GM21529 (cell line): ENCODE measurements around the gene RASSF1.

ENCODE experiments used
- ATAC-seq: cut with Tn5 transposase; IDR thresholded peaks from one replicate; pipeline ENCODE4 v1.9.1; 2021; ENCODE audit not compliant: unreplicated experiment

RASSF1 gene

DNA sequence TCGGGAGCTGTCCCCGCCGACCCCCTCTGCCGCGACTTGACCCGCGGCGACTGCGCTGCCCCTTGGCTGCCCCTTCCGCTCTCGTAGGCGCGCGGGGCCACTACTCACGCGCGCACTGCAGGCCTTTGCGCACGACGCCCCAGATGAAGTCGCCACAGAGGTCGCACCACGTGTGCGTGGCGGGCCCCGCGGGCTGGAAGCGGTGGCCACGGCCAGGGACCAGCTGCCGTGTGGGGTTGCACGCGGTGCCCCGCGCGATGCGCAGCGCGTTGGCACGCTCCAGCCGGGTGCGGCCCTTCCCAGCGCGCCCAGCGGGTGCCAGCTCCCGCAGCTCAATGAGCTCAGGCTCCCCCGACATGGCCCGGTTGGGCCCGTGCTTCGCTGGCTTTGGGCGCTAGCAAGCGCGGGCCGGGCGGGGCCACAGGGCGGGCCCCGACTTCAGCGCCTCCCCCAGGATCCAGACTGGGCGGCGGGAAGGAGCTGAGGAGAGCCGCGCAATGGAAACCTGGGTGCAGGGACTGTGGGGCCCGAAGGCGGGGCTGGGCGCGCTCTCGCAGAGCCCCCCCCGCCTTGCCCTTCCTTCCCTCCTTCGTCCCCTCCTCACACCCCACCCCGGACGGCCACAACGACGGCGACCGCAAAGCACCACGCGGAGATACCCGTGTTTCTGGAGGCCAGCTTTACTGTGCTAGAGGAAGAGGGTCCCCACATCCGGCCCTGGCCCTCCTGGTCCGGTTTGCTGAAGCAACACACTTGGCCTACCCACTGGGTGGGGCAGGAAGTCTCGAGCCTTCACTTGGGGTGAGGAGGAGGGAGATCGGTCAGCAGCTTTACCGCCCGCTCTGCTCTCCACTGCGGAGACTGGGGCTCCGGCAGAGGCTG, at the start of gene RASSF1:
Gene RASSF1, minus strand, starts transcription at position 389 of the 882 bp plus-strand sequence. Its CDS starts 31 bp downstream, at position 358.
- peak; percentile 24 for ATAC-seq

GRCh38 chr3:50389414-50389767, 48.8 kb upstream of the RASSF1 start:
- ATAC-seq = no peak

GRCh38 chr3:50388720-50389413, 48.2 kb upstream of the RASSF1 start:
- no peak for ATAC-seq

DNA sequence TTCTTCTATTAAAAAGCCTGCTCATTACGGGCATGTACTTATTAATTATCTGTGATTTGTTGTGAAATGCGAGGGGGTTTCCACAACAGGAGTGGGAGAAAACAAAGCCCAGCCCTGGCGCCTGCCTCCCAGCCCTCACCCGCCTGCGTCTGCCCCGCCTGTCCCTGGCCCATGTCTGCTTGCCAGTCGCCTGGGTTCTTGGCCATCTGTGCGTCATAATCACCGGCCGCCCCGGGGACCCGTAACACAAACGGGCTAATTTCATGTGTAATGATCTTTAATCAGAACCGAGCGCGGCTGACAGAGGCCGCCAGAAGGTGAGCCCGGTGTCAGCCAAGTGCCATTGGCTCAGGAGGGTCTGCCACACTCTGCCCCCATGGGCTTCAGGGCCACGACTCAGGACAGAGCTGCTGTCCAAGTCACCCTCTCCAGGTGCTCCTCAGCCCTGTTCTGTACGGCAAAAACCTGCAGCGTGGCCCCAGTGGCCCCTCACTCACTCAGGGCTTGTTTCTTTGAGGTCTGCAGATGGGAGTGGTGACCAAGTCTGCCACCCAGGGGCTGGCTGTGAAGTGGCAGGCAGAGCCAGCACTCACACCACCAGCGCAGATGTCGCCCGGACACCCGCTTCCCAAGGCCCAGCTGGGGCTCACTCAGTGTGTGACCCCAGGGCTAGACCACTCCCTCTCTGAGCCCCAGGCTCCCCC, 47.5 kb upstream of the RASSF1 start:
- ATAC-seq = no peak

DNA sequence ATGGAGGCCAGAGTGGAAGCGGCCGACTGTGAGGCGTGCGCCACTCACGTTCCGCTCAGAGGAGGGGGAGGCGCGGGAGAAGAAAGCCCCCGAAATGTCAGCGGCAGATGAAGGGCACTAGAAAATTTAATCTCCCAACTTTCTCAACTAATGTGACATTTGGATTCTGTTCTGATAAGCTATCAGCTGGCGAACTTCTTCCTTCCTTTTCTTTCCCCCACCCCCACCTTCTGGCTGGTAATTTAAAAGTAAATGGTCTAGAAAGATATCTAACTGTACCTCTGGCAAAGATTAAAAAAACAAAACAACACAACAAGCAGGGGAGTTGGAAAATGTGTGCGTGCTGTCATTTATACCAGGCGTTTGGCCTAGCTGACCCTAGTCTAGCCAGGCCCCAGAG, 45.1 kb upstream of the RASSF1 start:
- no peak for ATAC-seq

- ATAC-seq = no peak
These were observed 43.1 kb upstream of the RASSF1 start for GRCh38 chr3:50383750-50384149.

DNA sequence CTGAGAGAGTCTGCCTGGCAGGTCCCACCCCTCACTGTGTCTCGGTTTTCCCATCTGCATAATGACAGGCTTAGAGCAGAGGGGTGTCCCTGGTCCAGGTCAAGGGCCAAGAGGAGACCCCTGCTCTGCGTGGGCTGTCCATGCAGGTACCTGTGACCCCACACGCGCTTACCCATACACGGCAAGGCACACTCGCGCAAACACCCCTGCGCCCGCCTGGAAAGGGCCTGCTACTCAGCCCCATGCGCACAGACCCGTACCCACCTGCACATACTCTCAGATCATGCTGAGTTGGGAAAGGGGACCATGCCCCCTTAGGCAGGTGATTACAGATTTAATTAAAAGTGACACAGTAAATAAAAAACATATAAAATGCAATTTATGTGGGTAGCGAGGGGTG, 42.1 kb upstream of the RASSF1 start:
- no peak for ATAC-seq

- no peak for ATAC-seq
These were observed 40.7 kb upstream of the RASSF1 start for GRCh38 chr3:50381383-50381782.

DNA sequence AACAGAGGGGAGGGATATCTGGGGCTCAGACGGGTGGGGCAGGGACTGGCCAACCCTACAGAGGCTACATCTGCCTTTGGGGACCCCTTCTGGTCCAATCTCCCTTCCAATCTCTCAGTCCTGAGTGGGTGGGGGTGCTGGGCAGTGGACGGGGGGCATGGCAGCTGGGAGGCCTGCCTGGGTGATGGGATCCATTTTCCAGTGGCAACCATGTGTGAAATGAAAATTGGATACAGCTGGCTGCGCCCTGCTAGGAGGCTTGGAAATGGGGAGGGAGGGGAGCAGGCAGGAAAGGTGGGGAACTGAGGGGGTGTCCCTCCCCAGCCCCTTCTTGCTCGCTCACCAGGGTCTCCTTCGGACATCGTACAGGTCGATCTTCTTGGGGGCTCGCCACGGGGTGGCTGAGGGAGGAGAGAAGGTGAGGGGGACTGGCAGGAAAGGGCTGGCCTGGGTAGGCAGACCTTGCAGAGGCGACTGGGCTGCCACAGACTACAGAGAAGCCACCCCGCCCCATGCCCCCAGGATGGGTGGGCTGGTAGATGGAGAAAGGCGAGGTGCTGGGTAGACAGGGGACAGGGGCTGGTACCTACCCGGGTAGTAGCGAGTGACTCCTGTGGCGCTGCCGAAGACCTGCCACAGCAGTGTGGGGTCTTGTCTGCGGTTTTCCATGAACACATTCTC, 39.9 kb upstream of the RASSF1 start:
- ATAC-seq = no peak

DNA sequence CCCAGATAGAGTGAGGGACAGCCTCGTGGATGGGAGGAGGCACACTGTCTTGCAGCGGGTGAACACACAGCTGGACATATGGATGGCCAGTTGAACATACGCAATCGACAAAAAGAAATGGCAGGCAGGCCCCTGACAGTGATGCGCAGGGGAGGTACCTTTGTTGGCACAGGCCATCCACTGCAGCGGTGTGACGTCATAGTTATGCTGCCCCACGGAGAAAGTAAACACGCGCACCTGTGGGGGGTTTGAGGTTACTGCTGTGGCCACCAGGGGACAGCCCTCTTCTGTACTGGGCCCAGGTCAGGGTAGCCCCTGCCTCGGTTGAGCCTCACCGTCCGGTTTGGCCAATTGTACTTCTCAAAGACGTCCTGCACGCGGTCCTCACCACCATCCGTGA, 38.1 kb upstream of the RASSF1 start:
- no peak for ATAC-seq

DNA sequence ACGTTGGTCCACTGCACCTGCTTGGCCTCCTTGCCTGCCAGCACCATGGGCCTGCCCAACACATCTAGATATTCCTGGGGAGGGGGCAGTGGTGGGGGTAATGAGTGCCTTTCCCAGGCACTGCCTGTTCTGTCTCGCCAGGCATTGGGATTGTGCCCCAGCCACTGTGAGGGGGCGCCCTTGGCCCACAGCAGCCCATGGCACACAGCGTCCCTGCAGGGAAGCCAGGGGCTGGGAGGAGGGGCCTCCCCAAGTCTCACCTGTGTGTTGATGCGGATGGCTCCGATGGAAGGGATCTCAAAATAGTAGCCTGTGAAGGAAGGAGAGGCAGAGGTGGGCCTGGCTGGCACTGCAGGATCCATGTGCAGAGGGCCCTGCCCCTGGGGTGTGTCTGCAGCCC, 37.4 kb upstream of the RASSF1 start:
- no peak for ATAC-seq

GRCh38 chr3:50375258-50375931, 34.8 kb upstream of the RASSF1 start:
- no peak for ATAC-seq

DNA sequence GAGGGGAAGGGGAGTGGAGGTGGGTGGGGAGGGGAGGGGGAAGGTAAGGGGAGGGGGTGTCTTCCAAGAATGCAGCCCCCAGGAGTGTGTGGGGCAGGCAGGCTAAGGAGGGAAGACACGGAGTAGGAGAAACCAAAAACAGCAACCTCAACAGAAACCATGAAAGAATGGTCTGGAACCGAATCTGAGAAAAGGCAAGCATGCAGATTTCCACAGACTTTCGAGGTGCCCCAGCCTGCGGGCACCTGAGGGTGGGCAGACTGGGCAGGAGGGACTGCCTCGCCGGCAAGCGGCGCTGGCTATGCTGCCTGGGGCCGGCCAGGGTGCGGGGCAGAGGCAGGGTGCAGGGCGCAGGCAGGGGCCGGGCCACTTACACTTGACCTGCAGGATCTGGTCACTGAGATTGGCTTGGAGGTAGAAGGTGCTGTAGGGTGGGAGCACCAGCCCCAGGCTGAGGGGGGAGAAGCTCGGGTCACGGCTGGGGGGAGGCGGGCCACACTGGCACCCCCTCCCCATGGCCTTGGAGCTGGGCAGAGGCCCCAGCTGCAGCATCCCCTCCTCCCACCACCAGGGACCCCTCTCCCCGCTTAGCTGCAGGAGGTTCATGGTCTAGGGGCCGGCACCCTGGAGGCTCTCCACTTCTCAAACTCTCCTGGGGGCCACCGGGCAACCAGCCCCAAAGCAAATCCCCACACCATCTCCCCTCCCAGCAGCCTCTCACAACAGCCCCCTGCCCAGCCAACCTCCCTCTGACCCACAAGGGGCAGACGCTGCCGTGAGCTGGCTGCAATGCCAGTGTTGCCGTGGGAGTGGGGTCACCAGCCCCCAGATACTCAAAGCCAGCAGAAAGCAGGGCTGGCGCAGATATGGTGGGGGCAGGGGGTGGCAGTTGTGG, 34.0 kb upstream of the RASSF1 start:
- no peak for ATAC-seq

DNA sequence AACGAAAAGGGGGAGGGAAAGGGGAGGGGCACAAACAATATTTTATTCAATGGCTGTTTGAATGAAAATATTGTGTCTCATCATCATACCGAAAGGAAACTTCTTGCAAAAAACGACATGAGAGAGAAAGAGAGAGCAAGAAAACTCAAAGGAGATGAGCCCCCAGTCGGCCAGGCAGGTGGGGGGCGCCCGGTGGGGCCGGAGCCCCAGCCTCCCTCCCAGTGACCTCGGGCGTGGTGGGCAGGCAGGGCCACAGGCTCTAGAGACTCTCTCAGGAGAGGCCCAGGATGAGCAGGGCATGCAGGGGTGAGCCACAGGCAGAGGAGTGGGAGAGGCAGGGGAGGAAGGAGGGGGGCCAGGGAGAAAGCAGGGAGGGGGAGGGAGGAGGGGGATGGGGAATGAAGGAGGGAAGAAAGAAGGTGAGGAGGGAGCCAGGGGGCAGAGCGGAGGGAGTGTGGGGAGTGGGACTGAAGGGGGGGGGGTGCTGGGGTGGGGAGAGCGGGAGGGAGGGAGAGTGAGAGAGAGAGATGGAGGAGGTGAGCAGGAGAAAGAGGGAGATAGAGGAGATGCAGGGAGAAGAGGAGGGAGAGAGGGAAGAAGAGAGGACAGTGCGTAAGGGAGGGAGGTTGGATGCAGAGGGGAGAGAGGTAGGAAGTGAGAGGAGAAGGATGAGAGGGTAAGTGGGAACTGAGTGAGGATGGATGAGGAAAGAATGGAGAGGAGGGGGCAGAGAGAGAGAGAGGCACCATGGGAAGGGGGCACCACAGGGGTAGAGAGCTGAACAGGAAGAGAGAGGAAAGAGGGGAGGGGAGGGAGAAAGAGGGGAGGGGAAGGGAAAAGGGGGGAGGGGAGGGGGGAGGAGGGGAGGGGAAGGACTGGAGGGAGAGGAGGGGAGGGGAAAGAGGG, 32.8 kb upstream of the RASSF1 start:
- no peak for ATAC-seq

GRCh38 chr3:50372349-50372748, 31.7 kb upstream of the RASSF1 start:
- no peak for ATAC-seq

GRCh38 chr3:50371133-50371685, 30.6 kb upstream of the RASSF1 start:
- ATAC-seq = no peak

DNA sequence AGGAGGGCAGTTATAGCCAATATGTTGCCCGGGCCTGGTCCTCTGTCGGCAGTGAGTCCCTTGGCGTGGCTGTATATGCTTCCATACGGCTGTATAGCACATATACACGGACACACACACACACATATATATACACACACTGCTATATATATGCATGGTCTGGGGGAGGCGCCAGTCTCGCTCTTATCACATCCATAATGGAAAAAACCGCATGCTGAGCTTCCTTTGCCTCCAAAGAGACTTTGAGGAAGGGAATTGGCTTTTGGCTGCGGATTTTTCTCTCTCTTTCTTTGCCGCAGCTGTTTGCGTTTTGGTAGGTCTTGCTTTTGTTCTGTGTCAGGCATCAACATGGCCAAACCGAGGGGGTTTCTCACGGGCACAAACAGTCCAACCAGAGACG, 30.0 kb upstream of the RASSF1 start:
- no peak for ATAC-seq

GRCh38 chr3:50369012-50369670, 28.5 kb upstream of the RASSF1 start:
- ATAC-seq = no peak
